IMR-90 (cell line): ENCODE data around the gene RFXANK. TPM values are rescaled to one million over a fixed set of nuclear protein-coding genes. Genes with fewer than 3 reads are reported as not detected.

ENCODE experiments used
- ATAC-seq: fragments of 200-7000 bp; cut with Tn5 transposase; 2 replicates; pipeline ENCODE4 v1.9.1; 2020; ENCODE audit warnings: low read depth, mild to moderate bottlenecking, moderate library complexity
- BruUV-seq: library from RNA; stranded (reverse); fragments of 400-500 nt; replicated peaks from 2 replicates; lab custom pipeline; 2021; lab: Mats Ljungman, UMichigan
- CTCF ChIA-PET: fragments of 300-600 bp; formaldehyde crosslinking; extraction: SDS; loops from one replicate; lab custom pipeline; 2021; ENCODE audit warnings: antibody characterized with exemption; lab: Yijun Ruan, JAX
- POLR2A ChIA-PET: fragments of 300-600 bp; sonication (Branson Sonifier 250); formaldehyde crosslinking; loops from one replicate; lab custom pipeline; 2022; ENCODE audit warnings: antibody characterized with exemption; ENCODE audit not compliant: unreplicated experiment; lab: Charles Lee
- DNase-seq: peaks from one replicate; pipeline ENCODE4 v3.0.0; 2013
- H2AFZ ChIP-seq: replicated peaks from 2 replicates; pipeline ENCODE3; 2013; ENCODE audit warnings: low read length, mild to moderate bottlenecking; ENCODE audit not compliant: poor library complexity
- H2AK5ac ChIP-seq: 2 replicates; pipeline ENCODE4 v1.6.1; 2013; ENCODE audit warnings: low read depth, low read length, inconsistent platforms
- H2AK9ac ChIP-seq: replicated peaks from 2 replicates; pipeline ENCODE3; 2013; ENCODE audit warnings: mild to moderate bottlenecking, low read depth, low read length, moderate library complexity; ENCODE audit not compliant: poor library complexity
- H2BK120ac ChIP-seq: 2 replicates; pipeline ENCODE4 v1.6.1; 2013; ENCODE audit warnings: low read depth, low read length, inconsistent platforms
- H2BK15ac ChIP-seq: 3 replicates; pipeline ENCODE4 v1.6.1; 2013; ENCODE audit warnings: low read depth, low read length, inconsistent platforms
- H2BK20ac ChIP-seq: 2 replicates; pipeline ENCODE4 v1.6.1; 2013; ENCODE audit warnings: low read depth, mild to moderate bottlenecking, inconsistent platforms, low read length, moderate library complexity
- H2BK5ac ChIP-seq: 2 replicates; pipeline ENCODE4 v1.6.1; 2013; ENCODE audit warnings: mild to moderate bottlenecking, low read depth, low read length, inconsistent platforms; ENCODE audit not compliant: poor library complexity, severe bottlenecking
- H3K14ac ChIP-seq: replicated peaks from 2 replicates; pipeline ENCODE4 v1.6.1; 2013; ENCODE audit warnings: low read depth, low read length, inconsistent platforms
- H3K18ac ChIP-seq: 2 replicates; pipeline ENCODE4 v1.6.1; 2013; ENCODE audit warnings: low read depth, low read length, control low read depth
- H3K23ac ChIP-seq: 2 replicates; pipeline ENCODE4 v1.6.1; 2013; ENCODE audit warnings: low read depth, low read length, inconsistent platforms
- H3K27ac ChIP-seq: 2 replicates; pipeline ENCODE4 v1.5.1; 2013; ENCODE audit warnings: mild to moderate bottlenecking, control low read depth, low read length; ENCODE audit not compliant: insufficient read depth
- H3K27me3 ChIP-seq: 2 replicates; pipeline ENCODE4 v1.6.1; 2013; ENCODE audit warnings: low read length; ENCODE audit not compliant: control insufficient read depth, insufficient read depth
- H3K36me3 ChIP-seq: 2 replicates; pipeline ENCODE4 v1.6.1; 2013; ENCODE audit warnings: low read length, mixed read lengths; ENCODE audit not compliant: control insufficient read depth, insufficient read depth
- H3K4ac ChIP-seq: 2 replicates; pipeline ENCODE4 v1.6.1; 2013; ENCODE audit warnings: low read depth, low read length, inconsistent platforms
- H3K4me1 ChIP-seq: 2 replicates; pipeline ENCODE4 v1.6.1; 2013; ENCODE audit warnings: low read length, mixed read lengths; ENCODE audit not compliant: control insufficient read depth, insufficient read depth
- H3K4me2 ChIP-seq: 2 replicates; pipeline ENCODE4 v1.6.1; 2013; ENCODE audit warnings: low read depth, mild to moderate bottlenecking, control low read depth, low read length, moderate library complexity
- H3K4me3 ChIP-seq: 2 replicates; pipeline ENCODE4 v1.5.1; 2013; ENCODE audit warnings: low read depth, mild to moderate bottlenecking, control low read depth, low read length, moderate library complexity; ENCODE audit not compliant: insufficient read depth
- H3K56ac ChIP-seq: 2 replicates; pipeline ENCODE4 v1.6.1; 2013; ENCODE audit warnings: low read length, inconsistent platforms; ENCODE audit not compliant: insufficient read depth; ENCODE audit errors: extremely low read depth
- H3K79me1 ChIP-seq, 2 experiments: 2 replicates each; pipeline ENCODE4 v1.6.1; 2013; ENCODE audit warnings: low read length in 2 of 2, inconsistent platforms in 1 of 2, low read depth in 1 of 2
- H3K9ac ChIP-seq: 2 replicates; pipeline ENCODE4 v1.6.1; 2013; ENCODE audit warnings: low read depth, low read length, control low read depth
- H3K9me1 ChIP-seq: 2 replicates; pipeline ENCODE4 v1.6.1; 2013; ENCODE audit warnings: low read length, inconsistent platforms; ENCODE audit not compliant: insufficient read depth
- H3K9me3 ChIP-seq: 2 replicates; pipeline ENCODE4 v1.6.1; 2013; ENCODE audit warnings: low read length; ENCODE audit not compliant: control insufficient read depth, insufficient read depth
- H4K20me1 ChIP-seq: 2 replicates; pipeline ENCODE4 v1.6.1; 2013; ENCODE audit warnings: low read length, inconsistent platforms; ENCODE audit not compliant: insufficient read depth
- H4K5ac ChIP-seq: 2 replicates; pipeline ENCODE4 v1.6.1; 2013; ENCODE audit warnings: mild to moderate bottlenecking, low read depth, low read length, control low read depth
- H4K8ac ChIP-seq, 2 experiments: 2 replicates each; pipeline ENCODE4 v1.6.1; 2013; ENCODE audit warnings: low read depth in 2 of 2, low read length in 2 of 2, control low read depth in 1 of 2, inconsistent platforms in 1 of 2
- H4K91ac ChIP-seq: 2 replicates; pipeline ENCODE4 v1.6.1; 2013; ENCODE audit warnings: low read depth, low read length, inconsistent platforms; ENCODE audit not compliant: insufficient read depth
- BHLHE40 ChIP-seq: fragments of 150-350 bp; IDR thresholded peaks from 2 replicates; pipeline ENCODE4 v1.6.1; 2016; ENCODE audit warnings: mild to moderate bottlenecking, low read depth, low read length
- CEBPB ChIP-seq: IDR thresholded peaks from 2 replicates; pipeline ENCODE4 v1.6.1; 2012; ENCODE audit warnings: low read depth, low read length, improper control_type of control experiment
- CHD1 ChIP-seq: IDR thresholded peaks from 2 replicates; pipeline ENCODE4 v1.6.1; 2012; ENCODE audit warnings: low read depth, low read length, improper control_type of control experiment
- CTCF ChIP-seq: conservative IDR thresholded peaks from 2 replicates; pipeline ENCODE4 v1.5.1; 2012; ENCODE audit warnings: mild to moderate bottlenecking, low read depth, low read length, improper control_type of control experiment
- ELK1 ChIP-seq: fragments of 150-350 bp; IDR thresholded peaks from 2 replicates; pipeline ENCODE4 v1.6.1; 2016; ENCODE audit warnings: low read depth, mild to moderate bottlenecking, low read length, moderate library complexity, borderline replicate concordance
- FOS ChIP-seq: fragments of 150-350 bp; IDR thresholded peaks from 2 replicates; pipeline ENCODE4 v1.6.1; 2016; ENCODE audit warnings: low read depth, low read length
- MAFK ChIP-seq: IDR thresholded peaks from 2 replicates; pipeline ENCODE4 v1.6.1; 2012; ENCODE audit warnings: low read depth, low read length, improper control_type of control experiment
- MAZ ChIP-seq: IDR thresholded peaks from 2 replicates; pipeline ENCODE4 v1.6.1; 2012; ENCODE audit warnings: low read depth, mild to moderate bottlenecking, low read length, improper control_type of control experiment, moderate library complexity, borderline replicate concordance
- MXI1 ChIP-seq: IDR thresholded peaks from 2 replicates; pipeline ENCODE4 v1.6.1; 2012; ENCODE audit warnings: low read depth, mild to moderate bottlenecking, low read length, moderate library complexity, borderline replicate concordance
- NFE2L2 ChIP-seq: fragments of 150-350 bp; IDR thresholded peaks from 2 replicates; pipeline ENCODE4 v1.6.1; 2016; ENCODE audit warnings: low read depth, mild to moderate bottlenecking, low read length
- RAD21 ChIP-seq: IDR thresholded peaks from 2 replicates; pipeline ENCODE4 v1.6.1; 2012; ENCODE audit warnings: low read length, improper control_type of control experiment
- RCOR1 ChIP-seq: IDR thresholded peaks from 2 replicates; pipeline ENCODE4 v1.6.1; 2012; ENCODE audit warnings: mild to moderate bottlenecking, low read length, improper control_type of control experiment; ENCODE audit not compliant: insufficient replicate concordance
- RFX5 ChIP-seq: IDR thresholded peaks from 2 replicates; pipeline ENCODE4 v1.8.0; 2012; ENCODE audit warnings: low read depth, mild to moderate bottlenecking, low read length, moderate library complexity
- SMC3 ChIP-seq: fragments of 150-350 bp; IDR thresholded peaks from 2 replicates; pipeline ENCODE4 v1.6.1; 2016; ENCODE audit warnings: low read depth, mild to moderate bottlenecking, antibody characterized with exemption, low read length, moderate library complexity
- WGBS, 2 experiments: methylation state at CpG; one replicate each; pipeline versions ENCODE4 v1.1.5 to v1.1.7; 2013; ENCODE audit warnings: missing lambda C conversion rate in 2 of 2; ENCODE audit not compliant: insufficient read length in 1 of 2; ENCODE audit errors: extremely low coverage in 2 of 2; 5-methylcytosine and 5-hydroxymethylcytosine counted together
- dilution Hi-C: fragments of 300-500 bp; cut with HindIII; formaldehyde crosslinking; loops from one replicate; pipeline ENCODE4 v1.14.3; 2018; ENCODE audit warnings: low sequenced_read_pairs; ENCODE audit not compliant: unreplicated experiment
- in situ Hi-C: fragments of 300-500 bp; cut with MboI; formaldehyde crosslinking; loops from 3 replicates; pipeline ENCODE4 v1.14.3; 2019; ENCODE audit warnings: low sequenced_read_pairs, inconsistent platforms, mixed read lengths
- intact Hi-C: fragments of 100-400 bp; cut with micrococcal nuclease; formaldehyde crosslinking; loops from 2 replicates; pipeline ENCODE4 v1.10.0; 2022
- polyA plus RNA-seq, 3 experiments: library from polyadenylated mRNA; depleted of rRNA; stranded (reverse); fragments of >200 nt; gene quantifications; 2 replicates each; pipeline ENCODE4 v1.2.3, GENCODE V29; 2012; ENCODE audit warnings: low replicate concordance in 1 of 3
- total RNA-seq: library from RNA; depleted of rRNA; stranded (reverse); fragments of >200 nt; gene quantifications from 2 replicates; pipeline ENCODE4 v1.2.3, GENCODE V29; 2012

The RFXANK gene
- total and polyA plus RNA-seq, 2 of the 4 experiments (the other 2 are of a cell fraction), result 68.3 to 97.8 TPM

GRCh38 chr19:19179548-19180441 is 12.3 kb upstream of the RFXANK start:
- Histone ChIP-seq H3K9me1 (no peaks in the 10 kb centered on the region), H3K4me2 (no peak overlapping the region), H3K4me1 (no peaks in the 10 kb centered on the region), H3K56ac (no peak overlapping the region), H3K4ac (no peak overlapping the region), H3K14ac (no peak overlapping the region), H3K36me3 (peaks cover 34% of the 10 kb centered on the region), H3K9me3 (peaks cover 3% of the 10 kb centered on the region; the same call in 1 of the 2 replicates), H4K20me1 (no peaks in the 10 kb centered on the region; the same call in 1 of the 2 replicates), H4K8ac (no peak overlapping the region), H2BK15ac (no peak overlapping the region), H2AK9ac (no peak overlapping the region), H3K18ac (no peak overlapping the region), H2BK20ac (no peak overlapping the region), H4K91ac (no peak overlapping the region), H2AFZ (no peak overlapping the region), H2BK5ac (no peak overlapping the region), H3K9ac (no peak overlapping the region), H2AK5ac (no peak overlapping the region), H3K27ac (no peak overlapping the region), H4K5ac (no peak overlapping the region), H3K4me3 (no peak overlapping the region), H2BK120ac (no peak overlapping the region), H3K23ac (no peak overlapping the region), H3K79me1 (no peaks in the 10 kb centered on the region), H3K27me3 (no peaks in the 10 kb centered on the region)
- no peak for ATAC-seq
- in situ Hi-C loops (no loop called here), intact Hi-C loops (loop anchor here (10.0 kb wide), 1 partner anchor 115 kb away; the partner anchor contains the start of gene SLC25A42), dilution Hi-C loops (no loop called here)
- WGBS, 2 experiments, result 75% methylated on average over 5 of the region's 17 CpGs; no CpG with 5 or more reads in 1 of the 2 experiments
- DNase-seq, result no peak
- BruUV-seq, result no TSS peak
- CTCF ChIA-PET, result no interaction called here
- POLR2A ChIA-PET, result no interaction called here
- TF ChIP-seq CTCF (no peak), RCOR1 (no peak), NFE2L2 (no peak), CEBPB (no peak), MAFK (no peak), RFX5 (no peak), FOS (no peak), CHD1 (no peak), ELK1 (no peak), BHLHE40 (no peak), RAD21 (no peak), MXI1 (no peak), MAZ (no peak), SMC3 (no peak)
